Stimulated activated CD4-positive, alpha-beta T cell treated with anti-CD3 and anti-CD28 coated beads, TNF-alpha, amount 100 ng/mL, for 48 hours (primary cell): ENCODE data around the gene LDHAL6B.

Source experiments
- DNase-seq, 3 donors: peaks; one replicate each; pipeline ENCODE4 v3.0.0-alpha.2; 2020; ENCODE audit warnings: low read depth in 3 of 3

The LDHAL6B gene

DNA sequence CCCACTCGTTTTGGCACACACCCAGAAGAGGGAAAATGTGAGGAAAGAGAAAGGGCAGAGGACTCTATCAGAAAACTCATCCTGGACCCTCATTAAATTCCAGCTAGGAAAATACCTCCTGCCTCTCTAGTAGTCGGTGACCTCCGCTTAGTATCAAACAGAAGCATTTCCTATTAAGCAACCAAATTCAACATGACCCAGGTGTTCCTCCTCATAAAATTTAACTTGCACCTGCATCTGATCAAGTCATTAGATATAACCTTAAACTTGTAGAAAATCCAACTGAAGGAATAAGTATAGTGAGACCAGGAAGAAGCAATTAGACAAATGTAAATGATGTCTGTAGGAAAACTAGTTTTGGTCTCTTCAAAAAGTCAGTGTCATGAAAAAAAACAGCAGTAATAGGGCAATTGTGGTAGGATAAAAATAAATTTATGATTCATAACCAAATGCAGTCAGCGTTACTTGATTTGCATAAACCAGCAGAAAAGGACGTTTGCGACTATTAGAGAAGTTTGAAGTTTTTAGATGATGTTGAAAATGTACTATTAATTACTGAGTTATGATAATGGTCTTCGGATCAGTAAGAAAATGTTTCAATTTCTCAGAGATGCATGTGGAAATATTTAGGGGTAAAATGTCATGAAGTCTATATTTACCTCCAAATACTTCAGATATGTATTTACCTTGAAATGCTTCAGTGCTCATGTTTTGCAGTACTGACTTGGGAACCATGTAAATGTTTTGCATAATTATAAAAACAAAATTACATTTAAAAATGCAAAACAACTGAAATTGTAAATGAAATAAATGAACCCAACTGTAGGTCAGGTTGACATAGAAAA, 44.6 kb downstream of the LDHAL6B start:
- DNase-seq: no peak

DNA sequence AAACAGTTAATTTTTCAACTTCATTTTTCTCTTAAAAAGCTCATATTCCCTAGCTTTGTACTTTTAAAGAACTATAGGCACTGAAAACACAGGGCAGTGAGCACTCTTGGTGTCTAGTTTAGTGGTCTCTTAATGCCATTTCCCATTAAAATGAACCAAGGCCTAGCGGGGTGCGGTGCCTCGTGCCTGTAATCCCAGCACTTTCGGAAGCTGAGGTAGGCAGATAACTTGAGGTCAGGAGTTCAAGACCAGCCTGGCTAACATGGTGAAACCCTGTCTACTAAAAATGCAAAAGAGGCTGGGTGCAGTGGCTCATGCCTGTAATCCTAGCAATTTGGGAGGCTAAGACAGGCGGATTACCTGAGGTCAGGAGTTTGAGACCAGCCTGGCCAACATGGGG, 45.5 kb downstream of the LDHAL6B start:
- DNase-seq: no peak

DNA sequence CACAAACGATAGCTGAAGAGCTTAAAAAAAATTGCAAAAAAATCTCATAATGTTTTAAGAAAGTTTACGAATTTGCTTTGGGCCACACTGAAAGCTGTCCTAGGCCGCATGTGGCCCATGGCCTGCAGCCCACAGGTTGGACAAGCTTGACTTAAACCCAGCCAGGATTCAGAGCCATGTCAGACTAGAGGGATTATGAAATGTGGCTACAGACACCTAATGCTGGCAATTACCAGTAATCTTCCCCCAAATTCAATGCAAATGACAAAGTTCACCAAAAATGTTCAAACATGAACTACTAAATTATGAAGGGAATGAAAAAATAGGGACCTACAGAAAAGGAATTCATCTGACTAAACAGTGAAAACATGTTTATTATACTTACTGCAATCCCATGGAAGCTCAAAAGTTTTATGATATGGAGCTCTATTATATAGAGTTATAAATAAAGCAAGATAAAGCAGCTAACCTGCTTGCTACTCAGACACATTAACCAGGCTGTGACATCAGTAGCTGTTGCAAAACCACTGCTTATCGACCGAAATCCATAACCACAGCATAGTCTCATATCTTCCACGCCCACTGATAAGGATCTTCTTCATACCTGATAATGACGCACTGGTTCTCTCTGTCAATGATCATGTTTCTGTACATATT, 49.2 kb downstream of the LDHAL6B start:
- peak in 2 of 3 donors; percentile 9 to 13 for DNase-seq

GRCh38 chr15:59256482-59256881, 49.8 kb downstream of the LDHAL6B start:
- DNase-seq: no peak

DNA sequence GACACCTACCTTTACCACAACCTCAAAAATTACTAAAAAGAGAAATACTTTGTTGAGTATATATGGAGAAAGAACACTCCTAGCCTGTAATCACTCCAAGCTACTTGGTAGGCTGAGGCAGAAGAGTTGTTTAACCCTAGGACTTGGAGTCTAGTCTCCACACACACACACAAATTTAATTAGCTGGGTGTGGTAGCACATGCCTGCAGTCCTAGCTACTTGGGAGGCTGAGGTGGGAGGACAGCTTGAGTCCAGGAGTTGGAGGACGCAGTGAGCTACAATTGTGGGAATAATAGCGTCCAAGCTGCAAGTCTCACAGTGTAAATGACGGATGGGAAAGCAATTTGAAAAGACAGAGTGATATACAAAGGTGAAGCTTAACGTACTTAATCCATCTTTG, 50.5 kb downstream of the LDHAL6B start:
- DNase-seq: no peak
